ENCODE measurements around the gene FMN1.

FMN1 gene

DNA sequence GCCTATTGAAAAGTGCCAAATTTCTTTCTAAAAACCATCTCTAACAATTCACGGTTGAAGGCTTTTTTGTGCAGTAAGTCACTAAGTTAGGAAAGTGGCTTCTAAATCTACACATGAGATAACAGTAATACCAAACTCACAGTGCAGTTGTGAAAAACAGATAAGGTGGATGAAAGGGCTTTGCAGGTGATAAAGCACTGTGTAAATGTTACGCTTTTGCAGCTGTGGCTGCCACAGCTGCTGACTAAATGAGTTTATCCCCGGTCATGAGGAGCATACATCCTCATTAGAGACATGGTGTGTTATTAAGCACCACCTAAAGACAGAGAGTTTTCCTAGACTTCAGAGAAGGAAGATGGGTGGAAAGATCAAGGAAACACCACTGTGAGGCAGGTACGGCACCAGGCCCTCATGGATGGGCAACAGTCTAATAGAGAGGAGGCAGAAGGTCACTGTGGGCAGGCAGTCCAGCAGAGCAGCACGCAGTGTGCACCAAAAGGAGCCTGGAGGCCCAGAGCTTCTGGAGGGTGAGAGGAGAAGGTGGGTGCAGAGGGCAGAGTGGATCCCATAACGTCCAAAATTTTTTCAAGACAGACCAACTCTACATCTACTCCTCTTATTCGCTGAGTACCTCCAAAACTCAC, 68.5 kb downstream of the FMN1 start:
- DNase-seq (ENCODE audit: low read depth, low spot score), result no peak

DNA sequence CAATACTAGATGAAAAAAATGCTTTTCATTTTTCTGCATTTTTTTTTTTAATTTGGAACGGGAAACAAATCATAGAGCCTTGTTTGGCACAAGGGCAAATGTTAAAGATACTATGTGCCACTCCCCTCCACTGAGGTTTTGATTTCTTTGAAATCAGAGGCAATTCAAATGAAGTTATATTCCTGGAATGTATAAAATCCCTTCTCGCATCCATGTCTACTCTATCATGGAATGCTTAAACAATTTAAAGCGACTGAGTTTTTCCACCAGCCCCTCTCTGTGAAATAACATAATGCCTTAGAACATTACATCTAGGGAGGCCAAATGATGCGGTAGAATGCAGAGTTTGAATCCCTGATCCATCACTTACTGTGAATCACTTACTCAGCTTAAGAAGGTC, 69.7 kb downstream of the FMN1 start:
- no peak for DNase-seq (ENCODE audit: low read depth, low spot score)

DNA sequence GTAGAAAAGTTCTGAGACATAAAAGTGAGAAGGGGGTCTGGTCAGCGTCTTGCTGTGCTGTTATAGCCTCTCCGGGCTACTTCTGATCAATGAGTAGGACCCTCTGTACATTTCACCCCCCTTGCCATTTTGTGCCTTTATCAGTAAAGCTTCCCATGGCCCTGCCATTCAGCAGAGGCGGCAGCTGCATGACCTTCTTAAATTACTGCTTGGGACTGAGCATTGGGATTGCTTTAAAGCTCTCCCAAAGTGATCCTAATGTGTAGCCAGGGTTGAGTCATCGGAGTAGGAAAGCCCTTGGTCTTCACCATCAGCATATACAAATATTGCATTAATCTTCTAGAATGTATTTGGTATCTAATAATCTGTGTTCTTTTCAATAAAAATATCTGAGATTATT, 70.2 kb downstream of the FMN1 start:
- DNase-seq (ENCODE audit: low read depth, low spot score), result no peak

DNA sequence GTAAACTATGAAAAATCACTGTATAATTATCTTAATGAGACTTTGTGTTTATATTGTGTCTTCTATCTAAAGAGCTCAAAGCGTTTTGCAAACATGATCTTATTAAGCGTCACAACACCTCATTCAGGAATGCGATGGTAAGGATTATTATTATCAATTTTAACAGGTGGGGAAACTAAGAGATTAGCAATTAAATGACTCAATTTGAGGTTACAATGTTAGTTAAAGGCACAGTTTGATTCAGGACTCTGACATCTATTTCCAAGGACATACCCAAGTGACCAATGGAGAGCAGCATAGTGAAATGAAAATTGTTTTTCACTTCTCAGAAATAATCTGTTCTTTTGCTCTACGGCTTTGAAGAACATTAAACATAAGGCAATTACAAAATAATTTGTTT, 74.6 kb downstream of the FMN1 start:
- no peak for DNase-seq (ENCODE audit: low read depth, low spot score)

DNA sequence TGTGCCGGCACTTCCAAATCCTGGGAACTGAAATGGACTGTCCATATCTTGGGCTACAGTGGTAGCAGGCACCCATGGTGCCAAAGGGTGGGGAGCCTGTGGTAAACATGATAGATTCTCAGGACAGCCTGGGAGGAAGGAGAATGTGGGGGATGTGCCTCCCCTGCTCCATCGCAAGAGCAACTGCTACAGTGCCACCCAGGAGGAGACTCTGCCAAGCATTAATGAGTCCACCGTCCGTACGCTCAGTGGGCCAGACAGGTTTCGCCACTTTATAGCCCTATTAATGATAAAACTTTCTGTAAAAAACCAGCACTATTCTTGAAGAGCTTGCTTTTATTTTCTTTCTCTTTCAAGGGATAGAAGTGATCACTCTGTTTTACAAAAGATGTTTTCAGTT, 75.2 kb downstream of the FMN1 start:
- DNase-seq (ENCODE audit: low read depth, low spot score), result no peak

DNA sequence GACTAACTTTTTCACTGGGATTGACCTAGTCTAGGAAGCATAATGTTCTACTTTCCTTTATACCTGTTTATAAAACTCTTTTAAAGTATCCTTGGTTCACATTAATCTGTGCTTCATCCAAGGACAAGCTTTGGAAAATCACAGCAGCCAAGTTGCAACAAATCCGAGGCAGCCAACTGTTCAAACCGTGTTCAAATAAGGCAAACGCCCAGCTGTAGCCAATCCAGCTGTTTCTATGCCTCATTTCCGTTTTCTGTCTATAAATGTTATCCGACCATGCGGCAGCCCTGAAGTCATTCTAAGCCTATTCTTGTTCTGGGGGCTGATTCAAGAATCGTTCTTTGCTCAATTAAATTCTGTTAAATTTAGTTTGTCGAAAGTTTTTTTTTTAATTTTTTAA, 78.3 kb downstream of the FMN1 start:
- DNase-seq (ENCODE audit: low read depth, low spot score), result no peak

DNA sequence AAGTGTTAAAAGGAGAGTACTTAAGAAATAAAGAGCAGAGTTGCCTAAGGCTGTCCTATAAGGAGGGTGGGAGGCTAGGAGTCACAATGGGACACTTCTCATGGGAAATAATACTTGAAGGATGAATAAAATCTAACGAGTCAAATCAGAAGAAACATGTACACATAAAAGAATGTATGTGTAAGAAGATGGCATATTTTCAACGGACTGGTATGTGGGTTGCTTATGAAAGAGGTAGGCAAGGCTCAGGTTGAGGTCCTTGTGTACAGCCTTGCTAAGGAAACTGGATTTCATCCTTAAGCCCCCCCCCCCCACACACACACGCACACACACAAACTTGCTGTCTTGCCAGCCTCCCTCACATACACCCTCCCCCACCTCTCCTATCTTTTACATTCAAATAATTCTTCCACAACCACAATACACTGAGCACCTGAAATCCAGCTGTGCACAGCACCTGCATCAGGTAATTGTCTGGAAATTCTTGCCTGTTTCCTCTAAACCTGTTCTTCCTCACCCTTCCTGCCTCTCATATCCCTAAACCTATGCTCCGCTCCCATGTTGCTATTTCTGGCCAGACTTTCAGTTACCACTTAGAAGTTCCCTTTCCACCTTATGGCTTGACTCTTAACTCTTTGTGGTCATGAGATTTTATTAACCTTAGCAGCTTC, 79.2 kb downstream of the FMN1 start:
- DNase-seq (ENCODE audit: low read depth, low spot score), result no peak

DNA sequence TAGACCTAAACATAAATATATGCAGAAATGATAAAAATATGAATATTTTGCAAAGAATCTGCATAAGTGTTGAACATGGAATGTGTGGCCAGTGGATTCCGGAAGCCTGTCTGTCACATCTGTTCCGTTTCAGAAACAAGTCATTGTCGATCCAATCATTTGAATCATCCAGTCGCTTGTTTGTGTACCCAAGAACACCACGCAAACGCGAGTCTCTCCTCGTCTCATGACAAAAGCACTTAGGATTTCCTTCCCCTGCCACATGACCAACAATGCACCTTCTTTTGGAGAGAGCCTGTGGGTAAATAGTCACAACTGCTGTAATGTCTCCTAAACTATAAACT, 80.2 kb downstream of the FMN1 start:
- no peak for DNase-seq (ENCODE audit: low read depth, low spot score)

DNA sequence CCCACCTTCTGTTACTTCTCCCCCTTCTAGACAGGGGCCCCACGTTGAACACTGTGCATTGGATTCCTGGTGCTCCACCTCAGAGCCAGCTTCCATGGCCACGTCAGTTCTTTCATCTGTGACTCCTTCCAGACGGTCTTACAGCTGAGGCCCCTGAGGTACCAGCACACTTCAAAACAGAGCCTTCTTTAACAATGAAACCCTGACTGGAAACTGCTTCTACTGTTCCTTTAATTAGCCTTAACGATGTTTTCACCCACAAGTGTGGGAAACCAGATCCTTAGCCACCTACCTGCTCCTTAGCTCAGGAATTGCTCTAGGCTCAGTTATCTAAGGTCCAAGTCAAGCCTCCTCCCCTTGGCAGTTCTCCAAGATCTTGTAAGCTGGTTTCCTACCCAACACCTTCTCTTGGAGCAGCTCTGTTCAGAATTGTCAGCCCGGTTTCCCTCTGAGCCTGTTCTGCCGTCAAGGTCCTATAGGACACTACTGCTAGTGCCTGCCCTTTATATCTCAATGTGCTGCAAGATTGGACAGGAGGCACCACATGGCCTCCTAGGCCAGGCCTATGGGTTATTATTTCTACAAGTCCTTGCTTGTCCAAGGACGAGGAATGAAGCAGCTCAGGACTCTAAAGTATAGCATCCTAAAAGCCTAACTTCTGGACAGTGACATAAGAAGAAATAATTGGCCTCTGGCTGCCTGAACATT, 80.7 kb downstream of the FMN1 start:
- no peak for DNase-seq (ENCODE audit: low read depth, low spot score)

DNA sequence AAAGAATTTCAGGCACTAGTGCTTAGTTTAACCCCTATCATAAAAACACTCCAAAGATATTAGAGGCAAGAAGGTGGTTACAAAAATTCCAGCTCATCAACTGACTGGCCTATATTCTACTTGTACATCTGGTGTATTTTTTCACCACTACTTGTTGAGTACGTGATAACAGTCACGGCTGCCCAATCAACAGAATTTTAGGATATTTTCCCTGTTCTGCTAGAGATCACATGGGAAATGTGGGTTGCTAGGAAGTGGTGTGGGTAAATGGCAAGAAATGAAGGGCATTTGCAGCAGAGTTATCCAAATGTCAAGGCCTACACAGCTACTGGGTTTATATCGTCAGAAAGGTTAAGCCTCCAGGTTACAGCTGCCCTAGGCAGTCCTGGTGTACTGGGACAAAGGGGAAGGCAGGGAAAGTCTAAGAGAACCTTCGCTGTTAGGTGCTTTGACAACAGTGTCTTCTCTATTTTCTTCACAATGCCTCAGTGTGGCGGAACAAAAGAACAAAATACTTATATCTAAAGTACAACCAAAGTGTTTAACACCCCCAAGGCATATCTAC, 81.9 kb downstream of the FMN1 start:
- DNase-seq (ENCODE audit: low read depth, low spot score), result no peak

DNA sequence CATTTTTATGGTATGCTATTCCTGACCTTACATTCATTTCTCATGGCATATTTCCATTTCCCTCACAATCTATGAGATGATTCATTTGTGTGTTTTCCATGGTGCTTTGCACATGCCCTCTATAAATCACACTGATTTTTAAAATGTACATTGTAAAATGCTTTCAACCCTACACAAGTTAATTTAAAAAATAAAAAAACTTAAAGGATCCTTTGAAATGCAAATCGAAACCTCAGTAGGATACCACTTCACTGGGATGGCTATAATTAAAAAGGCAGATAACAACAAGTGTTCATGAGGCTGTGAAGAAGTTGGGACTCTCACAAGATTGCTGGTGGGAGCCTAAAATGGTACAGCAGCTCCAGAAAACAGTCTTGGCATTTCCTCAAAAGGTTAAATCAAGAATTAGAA, 83.5 kb downstream of the FMN1 start:
- DNase-seq (ENCODE audit: low read depth, low spot score), result no peak

DNA sequence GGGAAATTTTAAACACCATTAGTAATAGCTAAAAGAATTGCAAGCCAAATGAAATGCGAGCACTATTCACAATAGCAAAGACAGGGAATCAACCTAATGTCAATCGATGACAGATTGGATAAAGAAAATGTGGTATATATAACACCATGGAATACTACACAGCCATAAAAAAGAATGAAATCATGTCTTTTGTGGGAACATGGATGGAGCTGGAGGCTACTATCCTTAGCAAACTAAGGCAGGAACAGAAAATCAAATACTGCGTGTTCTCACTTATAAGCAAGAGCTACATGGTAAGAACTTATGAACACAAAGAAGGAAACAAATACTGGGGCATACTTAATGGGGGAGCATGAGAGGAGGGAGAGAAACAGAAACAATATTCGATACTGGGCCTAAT, 85.2 kb downstream of the FMN1 start:
- DNase-seq (ENCODE audit: low read depth, low spot score), result no peak

DNA sequence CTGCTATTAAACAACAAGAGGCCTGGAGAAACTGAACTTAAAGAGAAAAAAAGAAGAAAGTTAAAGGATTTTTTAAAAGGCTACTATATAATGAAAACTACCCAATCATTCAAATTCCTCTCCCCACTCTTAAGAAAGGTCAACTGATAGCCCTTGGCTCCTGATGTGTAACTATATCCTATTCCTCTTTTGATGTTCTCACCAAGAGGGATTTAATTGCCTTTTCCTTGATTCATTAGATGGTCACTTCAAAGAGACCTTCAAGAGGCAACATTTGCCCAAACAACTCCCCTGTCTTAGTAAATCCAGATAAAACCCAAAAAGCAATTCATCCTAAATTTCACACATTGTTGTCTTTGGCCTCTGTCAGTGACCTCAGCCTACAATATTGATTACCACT, 86.0 kb downstream of the FMN1 start:
- DNase-seq (ENCODE audit: low read depth, low spot score), result no peak

DNA sequence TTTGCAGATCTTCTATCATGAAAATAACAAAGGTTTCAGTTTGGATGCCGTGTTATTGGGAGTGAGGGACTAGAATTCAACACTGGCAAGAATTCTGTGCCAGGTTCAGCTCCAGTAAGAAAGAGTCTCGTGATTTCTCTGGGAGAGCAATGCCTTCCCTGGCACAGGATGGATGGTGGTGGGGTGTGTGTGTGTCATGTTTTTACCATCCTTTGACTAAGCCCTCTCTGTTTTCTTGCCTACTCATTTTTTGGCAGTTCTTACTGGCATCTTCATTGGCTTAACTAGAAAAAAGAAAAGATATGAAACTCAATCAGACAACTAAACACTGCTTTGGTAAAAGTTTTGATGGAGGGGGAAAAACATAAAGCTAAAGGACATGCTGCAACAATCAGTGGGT, 86.6 kb downstream of the FMN1 start:
- DNase-seq (ENCODE audit: low read depth, low spot score), result no peak

DNA sequence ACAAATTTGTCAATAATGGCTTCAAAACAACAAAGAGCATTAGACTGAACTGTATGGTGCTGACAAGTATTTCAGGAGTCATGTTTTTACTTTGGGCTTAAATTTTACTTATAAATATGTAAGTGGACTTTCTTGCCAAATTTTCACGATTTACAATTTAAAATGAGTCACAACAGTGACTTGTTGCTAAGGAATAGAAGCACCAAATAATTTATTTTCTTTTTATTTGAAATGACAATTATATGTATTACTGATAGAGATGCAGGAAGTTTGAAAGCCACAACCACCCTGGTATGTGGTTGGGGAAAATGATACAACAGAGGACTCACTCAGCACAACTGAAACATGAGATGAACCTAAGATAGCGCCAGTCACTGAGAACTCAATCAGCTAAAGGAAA, 90.3 kb downstream of the FMN1 start:
- DNase-seq (ENCODE audit: low read depth, low spot score), result no peak

DNA sequence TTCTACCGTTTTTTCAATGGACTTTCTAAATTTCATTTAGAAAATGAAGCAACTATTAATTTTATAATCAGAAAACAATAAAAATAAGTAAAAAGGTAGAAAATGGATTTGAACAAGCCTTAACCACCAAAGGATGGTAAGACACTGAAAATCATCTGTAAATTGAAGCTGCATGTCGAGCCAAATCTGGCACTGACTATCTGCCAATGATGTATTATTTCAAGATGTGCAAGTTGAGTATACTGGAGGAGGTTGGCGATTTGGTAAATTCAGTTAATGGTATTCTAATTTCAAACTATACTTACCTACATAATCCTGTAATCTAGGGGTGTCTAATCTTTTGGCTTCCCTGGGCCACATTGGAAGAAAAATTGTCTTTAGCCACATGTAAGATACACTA, 93.5 kb downstream of the FMN1 start:
- DNase-seq (ENCODE audit: low read depth, low spot score), result no peak

DNA sequence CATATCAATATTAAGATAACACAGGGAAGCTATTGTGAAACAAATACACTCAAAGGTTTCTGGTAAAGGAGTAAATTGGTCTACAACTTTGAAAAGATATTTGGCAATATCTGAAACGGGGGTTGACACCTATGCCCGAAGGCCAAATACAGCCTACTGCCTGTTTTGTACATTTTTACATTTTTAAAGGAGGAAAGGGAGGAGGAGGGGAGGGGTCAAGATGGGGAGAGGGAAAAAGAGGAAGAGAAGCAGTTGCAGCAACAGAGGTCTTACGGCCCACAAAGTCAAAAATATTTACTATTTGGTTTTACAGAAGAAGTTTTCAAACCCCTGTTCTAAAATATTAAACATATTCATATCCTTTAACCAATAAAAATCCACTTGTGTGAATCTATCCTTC, 94.2 kb downstream of the FMN1 start:
- DNase-seq (ENCODE audit: low read depth, low spot score), result no peak

DNA sequence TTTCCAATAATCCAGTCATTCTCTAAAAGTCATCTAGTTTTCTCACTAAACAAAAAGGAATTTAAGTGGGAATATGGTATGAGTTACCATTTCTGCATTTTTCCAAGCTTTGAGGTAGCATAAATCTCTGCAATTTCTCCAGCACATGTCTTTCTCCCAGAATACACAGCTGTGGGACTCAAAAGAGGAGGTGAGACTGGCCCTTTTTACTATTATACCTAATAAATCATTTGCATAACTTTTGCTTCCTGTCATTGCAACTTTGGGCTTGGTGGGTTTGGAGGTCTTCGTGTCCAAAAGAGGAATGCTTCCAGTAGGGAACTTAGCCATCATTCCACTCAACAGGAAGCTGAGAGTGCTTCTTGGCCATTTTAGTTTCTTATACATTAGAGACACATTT, 94.8 kb downstream of the FMN1 start:
- DNase-seq (ENCODE audit: low read depth, low spot score), result no peak

DNA sequence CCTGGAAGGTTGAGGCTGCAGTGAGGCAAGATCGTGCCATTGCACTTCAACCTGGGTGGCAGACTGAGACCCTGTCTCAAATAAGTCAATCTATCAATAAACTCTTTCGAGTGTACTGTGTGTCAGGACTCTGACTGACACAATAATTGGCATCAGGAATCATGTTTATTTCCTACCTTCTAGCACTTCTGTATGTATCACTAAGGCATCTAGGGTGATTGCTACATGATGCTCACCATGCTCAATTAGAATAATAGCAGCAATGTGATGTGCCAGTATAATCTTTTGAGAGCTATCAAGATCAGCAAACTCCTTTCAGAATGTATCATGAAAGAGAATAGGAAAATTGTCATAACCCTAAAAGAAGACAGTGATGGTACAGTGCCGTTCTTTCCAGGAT, 95.3 kb downstream of the FMN1 start:
- no peak for DNase-seq (ENCODE audit: low read depth, low spot score)

DNA sequence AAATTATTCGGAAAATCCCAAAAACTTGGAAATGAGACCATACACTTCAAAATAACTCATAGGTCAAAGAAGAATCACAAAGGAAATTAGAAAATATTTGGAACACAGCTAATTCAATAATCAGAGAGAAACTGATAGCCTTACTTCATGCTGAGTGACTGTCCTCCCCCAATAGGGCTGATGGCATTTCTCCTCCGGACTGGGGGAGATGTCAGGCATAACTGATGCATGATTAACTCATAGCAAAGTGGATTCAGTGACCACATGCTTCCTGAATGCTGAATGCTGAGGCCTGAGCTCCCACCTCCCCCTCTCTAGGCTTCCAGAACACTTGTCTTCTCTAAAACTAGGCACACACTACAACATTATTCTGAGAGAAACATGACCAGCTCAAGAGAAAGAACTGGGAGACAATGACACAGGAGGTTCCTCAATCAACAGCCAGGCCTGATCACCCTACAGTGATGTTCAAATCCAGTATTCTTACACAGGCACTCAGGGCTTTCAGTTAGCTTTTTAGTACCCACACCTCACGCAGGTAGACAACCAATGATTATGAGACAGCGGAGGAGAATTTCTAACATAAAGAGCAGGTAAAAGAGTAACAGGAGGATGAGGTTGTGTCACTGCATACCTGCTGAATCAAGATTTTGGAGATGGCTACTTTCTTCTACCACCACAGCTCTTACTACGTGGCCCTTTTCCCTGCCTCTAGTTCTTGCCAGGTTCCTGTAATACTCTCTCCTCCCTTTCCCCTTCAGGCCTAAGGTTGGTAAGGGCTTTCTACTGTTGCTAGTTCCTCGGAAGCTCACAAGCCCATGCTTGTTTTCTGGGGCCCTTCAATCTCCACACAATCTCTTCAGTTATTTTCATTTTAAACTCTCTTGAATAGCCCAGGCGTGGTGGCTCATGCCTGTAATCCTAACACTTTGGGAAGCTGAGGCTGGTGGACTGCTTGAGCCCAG, 96.1 kb downstream of the FMN1 start:
- no peak for DNase-seq (ENCODE audit: low read depth, low spot score)

DNA sequence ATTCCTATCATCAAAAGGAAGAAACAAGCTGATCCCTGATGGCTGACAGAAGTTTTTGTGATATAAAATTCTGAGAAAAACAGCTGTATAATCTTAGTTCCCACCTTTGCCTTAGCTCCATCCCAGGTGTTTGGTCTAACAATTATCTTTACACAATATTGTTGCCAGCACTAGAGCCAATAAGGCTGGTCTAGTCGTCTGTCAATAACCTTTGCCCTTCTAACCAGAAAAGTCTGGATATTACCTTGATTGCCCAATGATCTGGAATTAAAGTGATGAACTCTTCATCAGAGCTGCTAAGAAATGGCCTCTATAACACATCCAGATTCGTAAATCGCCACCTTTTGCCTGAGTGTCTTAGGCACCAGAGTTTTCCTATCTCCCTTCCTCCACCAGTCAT, 98.4 kb downstream of the FMN1 start:
- no peak for DNase-seq (ENCODE audit: low read depth, low spot score)

DNA sequence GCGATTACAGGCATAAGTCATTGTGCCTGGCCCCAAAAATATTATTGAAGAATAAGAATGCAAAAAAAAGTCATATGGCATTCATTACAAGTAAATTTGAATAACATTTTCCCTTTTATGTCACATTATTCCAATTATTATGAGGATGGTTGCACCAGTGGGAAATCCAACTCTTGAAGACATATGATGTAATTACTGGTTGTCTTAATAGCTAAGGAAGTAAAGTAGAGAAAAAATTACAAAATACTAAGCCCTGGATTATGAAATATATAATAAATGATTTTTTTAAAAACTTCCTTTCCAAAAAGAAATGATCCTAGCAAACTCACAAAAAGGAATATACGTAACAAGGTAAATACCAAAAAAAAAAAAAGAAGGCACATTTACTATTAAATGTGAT, 98.9 kb downstream of the FMN1 start:
- no peak for DNase-seq (ENCODE audit: low read depth, low spot score)

Data from activated naive CD8-positive, alpha-beta T cell treated with anti-CD3 and anti-CD28 coated beads, Interleukin-2, amount 50 U/mL, for 16 hours (primary cell).